ENCODE data around the gene CUEDC2.
A peak's percentile ranks its signal among the peaks of the same experiment; 100 is the strongest.

Gene CUEDC2

DNA sequence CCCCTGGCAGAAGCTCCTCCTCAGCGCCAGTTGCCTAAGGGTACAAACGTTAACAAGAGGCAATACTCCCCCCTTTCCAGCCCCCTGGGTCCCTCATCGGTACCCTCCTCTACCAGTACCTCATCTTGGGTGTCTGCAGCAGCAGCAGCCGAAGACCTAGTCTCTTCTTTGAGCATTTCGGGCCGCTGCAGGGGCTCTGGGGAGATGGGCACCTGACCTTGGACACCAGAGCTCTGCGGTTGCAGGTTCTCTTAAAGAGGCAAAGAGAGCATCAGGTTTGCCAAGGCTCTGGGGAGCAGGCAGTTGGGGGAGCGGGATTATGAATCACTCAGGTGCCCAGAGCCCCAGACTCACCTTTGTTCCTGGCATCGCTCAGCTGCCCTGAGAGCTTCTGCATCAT, 8.2 kb downstream of the CUEDC2 start:
- DNase-seq, result no peak

DNA sequence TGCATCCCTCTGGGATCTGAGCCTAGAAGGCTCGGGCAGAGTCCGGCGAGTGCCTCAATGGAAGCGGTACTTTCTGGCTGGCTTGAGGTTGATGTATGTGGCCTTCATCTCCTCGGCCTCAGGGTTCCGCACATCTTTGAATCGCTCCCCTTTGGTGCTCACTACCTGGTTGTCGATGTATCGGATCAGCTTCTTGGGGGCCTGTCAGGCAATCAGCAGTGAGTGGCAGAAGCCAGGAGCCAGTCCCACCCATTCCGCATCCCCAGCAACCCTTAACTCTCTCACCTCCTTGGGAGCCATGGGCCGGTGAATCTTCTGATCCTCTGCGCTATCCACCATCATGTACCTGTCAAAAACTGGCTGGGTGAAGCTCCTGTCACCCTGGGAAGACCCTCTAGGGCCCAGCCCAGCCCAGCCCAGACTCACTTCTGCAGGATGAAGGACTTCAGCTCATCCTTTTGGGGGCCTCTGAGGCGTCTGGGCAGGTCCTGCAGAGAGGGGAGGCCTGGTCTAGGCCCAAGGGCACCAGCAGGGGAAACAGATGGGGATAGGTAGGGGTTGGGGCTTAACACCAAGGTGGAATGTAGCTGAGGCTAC, 8.9 kb downstream of the CUEDC2 start:
- DNase-seq, result no peak

DNA sequence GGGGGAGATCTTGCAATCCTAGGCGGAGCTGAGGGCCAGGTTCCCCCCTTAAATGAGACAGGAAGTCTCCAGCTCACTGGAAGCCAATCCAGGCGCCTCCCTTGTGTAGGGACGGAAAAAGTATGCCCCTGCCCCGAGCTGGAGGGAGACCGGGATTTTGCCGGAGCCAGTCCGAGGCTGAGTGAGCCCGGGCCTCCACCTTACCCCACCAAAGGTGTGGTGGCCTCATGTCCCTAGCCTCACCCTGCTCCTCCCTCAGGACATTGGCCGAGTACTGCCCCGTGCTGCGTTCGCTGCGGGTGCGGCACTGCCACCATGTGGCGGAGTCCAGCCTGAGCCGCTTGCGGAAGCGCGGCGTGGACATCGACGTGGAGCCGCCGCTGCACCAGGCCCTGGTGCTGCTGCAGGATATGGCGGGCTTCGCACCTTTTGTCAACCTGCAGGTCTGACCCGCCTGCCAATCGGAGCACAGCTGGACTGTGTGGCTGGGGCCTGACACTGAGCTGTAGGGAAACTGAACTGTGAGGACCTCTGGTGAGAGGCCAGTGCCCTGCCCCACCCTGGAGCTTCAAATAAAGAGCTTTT, 9.7 kb downstream of the CUEDC2 start:
- no peak for DNase-seq

DNA sequence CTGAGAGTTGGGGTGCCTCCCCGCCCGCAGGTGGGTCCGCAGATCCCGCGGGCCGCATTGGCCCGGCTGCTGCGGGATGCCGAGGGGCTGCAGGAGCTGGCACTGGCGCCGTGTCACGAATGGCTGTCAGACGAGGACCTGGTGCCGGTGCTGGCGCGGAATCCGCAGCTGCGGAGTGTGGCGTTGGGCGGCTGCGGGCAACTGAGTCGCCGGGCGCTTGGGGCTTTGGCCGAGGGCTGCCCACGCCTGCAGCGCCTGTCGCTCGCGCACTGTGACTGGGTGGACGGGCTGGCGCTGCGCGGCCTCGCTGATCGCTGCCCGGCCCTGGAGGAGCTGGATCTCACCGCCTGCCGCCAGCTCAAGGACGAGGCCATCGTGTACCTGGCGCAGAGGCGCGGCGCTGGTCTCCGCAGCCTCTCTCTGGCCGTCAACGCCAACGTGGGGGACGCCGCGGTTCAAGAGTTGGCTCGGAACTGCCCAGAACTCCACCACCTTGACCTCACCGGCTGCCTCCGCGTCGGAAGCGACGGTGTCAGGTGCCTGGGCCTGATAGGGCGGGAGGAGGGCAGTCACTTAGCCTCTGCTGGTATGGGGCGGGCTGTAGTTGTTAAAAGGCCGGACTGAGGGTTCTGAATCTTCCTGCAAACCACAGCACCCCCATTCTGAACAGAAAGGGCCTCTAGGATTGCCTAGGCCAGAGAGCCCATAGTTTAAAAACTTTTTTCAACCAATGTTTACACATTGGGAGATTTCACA, 10.4 kb downstream of the CUEDC2 start:
- DNase-seq, result no peak

DNA sequence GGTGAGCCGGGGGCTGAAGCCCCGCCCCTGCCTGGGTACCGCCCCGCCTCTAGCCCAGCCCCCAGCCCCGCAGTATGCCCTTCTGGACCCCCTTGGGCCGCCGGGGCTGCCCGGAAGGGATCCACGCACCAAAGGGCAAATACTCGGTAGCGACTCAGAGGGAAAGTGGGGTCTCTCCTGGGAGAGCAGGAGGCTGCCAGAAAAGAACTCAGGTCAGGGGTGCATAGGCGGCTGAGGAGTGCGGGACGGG, 10.9 kb downstream of the CUEDC2 start:
- no peak for DNase-seq

DNA sequence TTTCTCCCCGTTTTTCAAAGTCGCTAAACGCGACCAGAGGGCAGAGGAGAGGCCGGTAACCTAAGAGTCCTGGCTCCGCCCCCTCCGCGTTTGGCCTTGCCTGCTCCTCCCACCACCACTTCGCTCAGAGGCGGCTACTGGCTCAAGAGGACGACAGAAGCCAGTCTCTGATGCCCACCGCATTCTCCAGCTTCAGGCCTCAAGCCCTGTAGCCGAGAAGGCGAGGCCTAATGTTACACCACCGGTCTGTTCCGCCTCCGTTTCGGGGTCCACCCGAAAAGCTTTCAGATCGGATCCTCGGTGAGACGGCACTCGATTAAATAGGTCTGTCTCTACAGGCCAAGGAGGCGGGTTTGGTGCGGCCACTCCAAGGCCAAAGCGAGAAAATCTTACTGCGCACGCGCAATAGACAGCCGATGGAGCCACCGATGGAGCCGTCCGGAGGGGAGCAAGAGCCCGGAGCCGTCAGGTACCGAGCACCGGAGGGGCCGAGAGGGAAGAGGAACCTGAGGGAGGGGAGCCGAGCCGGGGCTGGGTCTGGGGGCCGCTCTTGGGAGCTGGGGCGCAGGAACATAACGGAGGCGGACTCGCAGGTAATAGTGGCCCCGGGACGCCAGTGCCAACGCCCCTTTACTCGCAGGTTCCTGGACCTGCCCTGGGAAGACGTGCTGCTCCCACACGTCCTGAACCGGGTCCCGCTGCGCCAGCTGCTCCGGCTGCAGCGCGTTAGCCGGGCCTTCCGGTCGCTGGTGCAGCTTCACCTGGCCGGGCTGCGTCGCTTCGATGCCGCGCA, 11.5 kb downstream of the CUEDC2 start, which contains the start of gene FBXL15:
Gene FBXL15 (plus strand): TSS at position 123 of the 793 bp plus-strand sequence. CDS start 294 bp downstream, at position 417.
- peak; percentile 83 for DNase-seq

DNA sequence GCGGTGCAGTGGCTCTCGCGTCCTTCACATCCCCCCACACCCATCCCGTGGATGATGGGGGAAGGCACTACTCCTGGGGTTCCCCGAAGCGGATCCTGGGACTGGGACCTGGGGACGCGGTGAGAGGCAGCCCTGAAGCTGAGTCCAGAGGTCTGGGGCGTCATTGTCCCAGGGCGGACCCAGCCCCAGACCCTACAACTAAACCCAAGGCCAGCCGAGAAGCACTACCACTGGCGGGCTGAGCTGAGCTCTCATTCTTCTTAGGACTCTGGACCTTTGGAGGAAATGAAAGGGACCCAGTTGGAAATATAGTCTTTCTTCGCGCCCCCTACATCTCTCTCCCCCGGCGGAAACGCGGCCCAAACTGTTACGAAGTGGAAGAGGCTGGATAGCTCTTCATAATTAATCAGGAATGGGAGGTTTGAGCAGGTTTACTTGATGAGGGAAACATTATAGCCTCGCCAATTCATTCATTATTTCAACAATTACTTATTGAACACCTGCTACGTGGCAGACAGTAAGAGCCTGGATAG, 12.1 kb downstream of the CUEDC2 start:
- no peak for DNase-seq

DNA sequence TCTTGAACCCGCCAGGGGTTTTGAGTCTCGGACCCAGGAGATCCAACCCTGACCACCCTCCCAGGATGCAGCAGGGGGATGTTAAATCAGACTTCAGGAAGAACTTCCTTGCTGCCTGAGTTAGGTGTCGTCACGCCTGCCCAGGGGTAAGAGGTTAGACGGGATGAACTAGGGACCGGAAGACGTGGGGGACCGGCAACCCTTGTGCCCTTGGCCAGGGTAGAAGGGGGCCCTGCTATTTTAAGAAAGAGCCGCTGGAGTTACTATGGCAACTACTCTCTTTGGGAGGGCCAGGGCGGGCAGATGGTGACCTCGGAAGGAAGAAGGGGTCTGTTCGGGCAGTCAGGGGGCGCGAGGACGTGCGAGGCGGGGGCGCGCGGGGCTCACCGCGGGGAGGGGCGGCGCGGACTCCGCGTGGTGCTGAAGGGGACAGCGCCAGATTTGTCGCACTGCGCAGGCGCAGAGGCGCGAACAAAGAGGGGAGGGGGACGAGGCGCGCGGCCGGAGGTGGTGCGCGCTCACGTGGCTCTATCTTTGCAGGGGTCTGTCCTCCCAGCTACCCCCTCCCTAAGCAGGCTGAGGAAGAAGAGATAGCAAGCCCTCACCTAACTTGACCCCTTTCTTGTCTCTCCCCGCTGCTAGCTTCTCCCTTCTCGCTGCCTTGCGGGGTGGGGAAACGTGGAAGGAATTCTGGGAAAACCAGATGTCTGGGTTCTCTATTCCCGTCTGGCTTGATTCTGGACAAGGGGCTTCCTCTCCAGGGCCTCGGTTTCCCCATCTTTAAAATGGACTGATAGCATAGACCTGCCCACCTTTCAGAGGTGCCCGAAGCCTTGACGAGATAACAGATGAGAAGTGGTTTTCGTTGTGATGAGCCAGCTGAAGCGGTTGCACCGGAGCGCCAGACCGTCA, 12.8 kb downstream of the CUEDC2 start:
- peak; percentile 75 for DNase-seq

DNA sequence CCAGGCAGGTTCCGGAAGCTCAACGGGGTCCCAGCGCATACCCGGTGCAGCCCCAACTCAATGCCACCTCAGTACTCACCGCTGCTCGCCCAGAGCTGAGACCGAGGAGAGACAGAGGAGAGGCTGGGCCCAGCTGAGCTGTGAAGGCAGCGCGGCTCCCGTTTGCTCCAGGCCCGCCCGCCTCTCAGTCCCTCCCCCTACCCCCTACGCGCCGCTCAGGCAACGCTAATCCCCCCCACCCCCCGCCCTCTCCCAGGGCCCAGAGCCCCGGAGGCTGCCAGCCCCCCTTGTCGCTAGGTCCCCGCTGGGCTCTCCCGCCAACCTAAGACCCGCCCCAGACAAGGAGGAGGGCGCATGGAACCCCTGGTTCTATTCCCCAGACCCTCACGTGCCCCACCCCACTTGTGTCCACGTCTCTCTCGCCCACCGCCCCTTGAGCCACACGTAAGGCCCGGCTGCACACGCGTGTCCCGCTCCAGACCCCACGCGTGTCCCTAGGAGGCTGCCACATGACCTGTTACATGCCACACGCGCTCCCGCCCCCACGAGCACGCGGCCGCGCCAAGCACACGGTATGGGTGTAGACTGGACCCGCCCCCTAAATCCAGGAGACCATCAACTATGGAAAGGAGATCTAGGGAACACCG, 13.6 kb downstream of the CUEDC2 start, which contains the start of gene PSD:
Gene PSD (minus strand): TSS at position 164 of the 647 bp plus-strand sequence. CDS start 1,747 bp downstream, outside the sequence.
- DNase-seq, result peak; percentile 75

DNA sequence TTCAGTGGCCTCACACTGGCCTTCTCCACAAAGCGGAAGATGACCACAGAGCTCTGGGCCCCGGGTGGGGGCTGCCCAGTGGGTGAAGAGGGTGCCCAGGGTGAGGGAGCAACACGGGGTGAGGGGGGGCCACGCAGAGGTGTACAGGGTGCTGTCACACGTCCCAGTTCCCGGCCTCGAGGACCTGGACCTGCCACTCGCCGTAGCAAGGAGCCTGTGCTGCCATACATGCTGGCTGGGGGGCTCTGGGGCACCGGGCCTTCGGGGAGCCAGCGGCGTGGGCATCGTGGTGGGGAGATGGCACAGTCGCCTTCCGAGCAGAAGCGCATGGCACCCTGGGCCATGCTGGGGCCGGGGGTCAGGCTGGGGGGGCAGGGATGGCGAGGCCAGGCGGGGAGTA, 15.7 kb downstream of the CUEDC2 start:
- no peak for DNase-seq

DNA sequence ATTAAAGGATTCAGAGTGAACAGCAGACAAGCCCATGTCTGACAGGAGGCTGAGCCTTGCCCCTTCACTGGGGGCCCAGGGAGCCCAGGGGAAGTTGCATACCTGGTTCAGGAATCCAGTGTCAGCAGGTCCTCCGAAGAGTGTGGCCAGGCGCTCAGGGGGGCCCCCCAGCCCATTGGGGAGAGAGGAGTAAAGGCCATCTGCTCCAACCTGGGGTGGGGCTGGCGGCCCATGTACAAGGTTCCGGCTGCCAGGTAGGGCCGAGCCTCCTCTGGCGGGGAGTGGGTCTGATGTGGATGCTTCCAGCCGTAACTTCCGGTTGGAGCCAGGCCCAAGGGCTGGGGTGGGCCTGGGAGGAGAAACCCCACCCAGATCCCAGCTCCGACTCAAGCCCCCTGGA, 16.1 kb downstream of the CUEDC2 start:
- no peak for DNase-seq

DNA sequence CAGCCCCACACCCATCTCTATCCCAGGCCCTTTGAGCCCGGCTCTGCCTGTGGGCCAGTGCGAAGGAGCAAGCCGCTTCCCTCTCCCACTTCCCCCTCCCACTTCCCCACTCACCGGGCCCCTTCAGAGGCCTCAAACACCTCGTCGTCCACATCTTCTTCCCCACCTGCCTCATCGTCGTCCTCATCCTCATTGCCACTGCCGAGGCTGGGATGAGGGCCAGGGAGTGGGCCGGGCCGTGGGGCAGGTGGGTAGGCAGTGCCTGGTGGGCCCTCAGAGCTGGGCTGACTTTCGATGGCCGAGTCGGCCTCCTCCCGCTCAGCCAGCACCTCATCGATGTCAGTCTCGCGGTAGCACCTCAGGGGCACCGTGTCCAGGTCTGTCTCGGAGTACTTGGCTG, 17.6 kb downstream of the CUEDC2 start:
- DNase-seq, result no peak

DNA sequence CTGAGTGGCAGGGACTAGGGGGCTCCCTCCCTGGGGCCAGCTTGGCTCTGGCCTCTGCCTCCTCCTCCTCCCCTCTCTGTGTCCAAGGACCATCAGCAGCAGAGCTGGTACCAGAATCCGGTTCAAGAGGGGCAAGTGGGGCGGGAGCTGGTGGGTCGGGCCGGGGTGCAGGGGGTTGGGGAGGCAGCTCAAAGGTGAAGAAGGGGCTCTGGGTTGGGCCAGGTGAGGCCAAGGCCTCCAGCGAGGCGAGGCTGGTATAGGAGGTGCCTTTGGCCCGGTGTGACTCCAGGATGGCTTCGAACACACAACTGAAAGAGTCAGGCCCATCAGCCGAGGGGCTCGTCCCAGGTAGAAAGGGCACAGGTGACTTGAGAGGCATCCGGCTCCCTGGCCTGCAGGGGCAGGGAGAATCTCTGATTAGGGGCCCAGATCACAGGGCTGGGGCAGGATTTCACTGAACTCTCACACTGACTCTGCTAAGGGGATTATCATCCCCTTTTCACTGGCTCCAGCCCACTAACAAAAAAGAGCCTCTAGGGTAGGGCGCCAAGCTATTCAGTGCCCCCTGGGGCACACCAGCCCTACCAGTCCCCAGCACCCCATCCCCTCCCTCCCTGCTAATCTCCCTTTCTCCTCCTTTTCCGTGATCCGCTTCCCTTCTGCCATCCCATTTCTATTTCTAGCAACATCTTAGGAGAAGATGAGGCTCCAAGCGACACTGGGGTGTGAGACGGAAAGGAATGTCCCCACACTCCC, 18.4 kb downstream of the CUEDC2 start:
- no peak for DNase-seq

DNA sequence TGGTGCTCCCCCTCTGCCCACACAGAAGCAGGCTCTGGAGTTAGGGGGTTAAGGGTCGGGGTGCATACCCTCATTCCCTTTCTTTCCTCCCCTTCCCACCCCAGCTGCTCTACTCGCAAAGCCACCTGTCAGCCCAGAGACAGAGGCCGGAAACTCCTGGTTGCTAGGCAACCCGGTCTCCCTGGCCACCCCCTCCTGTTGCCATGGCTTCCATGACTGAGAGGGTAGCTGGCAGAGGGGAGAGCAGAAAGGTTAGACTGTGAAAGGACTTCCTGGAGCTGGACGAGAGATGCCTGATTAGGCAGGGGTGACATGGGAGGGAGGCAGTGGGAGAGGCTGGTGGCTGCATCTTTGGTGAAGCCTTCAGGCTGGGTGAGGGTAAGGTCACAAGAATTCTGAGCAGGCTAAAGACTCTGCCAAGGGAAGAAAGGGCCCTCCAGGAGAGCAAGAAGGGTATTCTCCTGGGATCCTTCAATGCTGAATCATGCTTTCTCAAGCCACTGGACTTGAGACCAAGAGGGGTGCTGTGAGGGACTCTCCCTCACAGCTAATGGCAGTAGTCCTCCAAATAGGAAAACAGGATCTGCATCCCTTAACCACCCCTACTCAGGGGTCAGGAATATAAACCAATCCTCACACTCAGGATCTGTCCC, 19.2 kb downstream of the CUEDC2 start:
- DNase-seq, result peak; percentile 48

DNA sequence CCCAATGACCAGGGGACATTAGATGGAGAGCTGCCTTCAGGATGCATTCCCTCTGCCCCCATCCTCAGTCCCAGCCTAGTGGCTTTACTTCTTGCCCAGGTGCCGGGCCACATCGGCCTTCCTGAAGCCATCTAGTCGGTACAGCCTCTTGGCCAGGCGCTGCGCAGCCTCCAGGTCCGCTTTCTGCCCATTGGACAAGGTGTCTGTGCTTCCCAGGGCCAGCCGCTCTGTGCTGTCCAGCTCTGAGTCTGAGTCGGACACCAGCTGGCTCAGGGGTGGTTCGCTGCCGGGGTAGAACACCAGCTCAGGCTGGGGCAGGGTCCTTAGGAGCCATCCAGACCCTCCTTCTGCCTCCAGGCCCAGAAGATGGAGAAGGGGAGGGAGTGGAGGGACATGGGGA, 20.1 kb downstream of the CUEDC2 start:
- DNase-seq, result no peak

DNA sequence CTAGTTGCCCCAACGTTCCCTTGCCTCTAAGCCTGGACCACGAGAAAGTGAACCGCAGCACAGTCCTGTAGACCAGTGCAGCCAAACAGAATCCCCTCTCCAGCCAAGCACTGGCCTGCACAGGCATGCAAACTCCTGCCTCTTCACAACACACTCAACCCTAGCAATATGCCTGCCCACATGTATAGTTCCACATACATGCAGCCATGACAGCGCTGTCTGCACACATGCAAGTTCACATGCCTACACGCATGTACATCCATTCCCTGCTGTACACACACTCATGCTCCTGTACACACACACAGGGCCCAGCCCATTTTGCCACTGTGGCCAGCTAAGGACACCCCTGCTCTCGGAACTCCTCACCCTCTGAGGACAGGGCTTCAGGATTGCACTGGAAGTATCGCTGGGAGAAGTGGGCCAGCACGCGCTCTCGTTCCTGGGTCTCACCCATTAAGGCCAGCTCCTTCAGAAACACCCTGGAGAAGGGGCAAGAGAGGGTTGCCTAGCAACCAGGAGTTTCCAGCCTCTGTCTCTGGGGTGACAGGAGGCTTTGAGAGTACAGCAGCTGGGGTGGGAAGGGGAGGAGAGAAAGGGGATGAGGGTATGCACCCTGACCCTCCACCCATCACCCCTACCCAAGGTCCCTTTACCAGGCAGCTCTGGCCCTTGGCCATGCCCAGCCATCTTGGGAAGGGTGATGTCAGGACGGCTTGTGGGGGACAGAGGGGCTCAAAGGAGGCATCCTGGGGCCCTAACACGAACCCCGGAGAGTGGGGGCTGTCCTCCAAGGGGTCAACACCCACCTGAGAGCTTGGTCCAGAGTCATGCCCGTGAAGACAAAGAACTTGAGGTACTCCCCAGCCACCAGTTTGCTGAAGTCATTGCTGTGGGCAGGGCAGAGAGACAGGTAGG, 20.8 kb downstream of the CUEDC2 start:
- DNase-seq, result no peak

DNA sequence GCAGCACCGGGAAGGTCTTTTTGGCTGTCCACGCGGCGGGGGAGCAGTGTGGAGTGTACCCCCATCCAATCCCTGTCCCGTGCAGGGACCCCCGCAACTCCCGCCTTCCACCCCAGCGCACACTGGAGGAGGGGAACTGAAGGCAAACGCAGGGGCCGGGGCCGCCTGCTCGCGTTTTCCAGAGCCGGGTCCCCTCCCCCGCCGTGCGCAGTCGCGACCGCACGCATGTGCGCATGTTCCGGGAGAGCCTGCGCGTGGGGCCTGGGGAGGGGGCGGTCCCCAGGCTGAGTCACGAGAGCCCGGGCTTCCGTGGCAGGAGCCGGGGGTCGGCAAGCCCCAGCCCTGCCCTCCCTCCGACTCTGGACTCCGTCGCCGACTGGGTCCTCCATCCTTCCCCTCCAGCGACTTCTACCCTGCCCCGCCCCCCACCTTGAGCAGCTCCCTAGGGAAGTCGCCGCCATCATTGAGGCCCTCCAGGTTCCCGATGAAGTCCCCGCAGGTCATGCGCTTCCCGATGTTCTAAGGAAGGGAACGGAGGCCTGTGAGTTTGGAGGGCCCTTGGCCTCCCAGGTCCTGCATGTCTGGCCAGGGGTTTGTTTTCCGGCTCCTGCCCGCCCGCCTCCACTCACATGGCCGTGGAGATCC, 21.8 kb downstream of the CUEDC2 start:
- no peak for DNase-seq

DNA sequence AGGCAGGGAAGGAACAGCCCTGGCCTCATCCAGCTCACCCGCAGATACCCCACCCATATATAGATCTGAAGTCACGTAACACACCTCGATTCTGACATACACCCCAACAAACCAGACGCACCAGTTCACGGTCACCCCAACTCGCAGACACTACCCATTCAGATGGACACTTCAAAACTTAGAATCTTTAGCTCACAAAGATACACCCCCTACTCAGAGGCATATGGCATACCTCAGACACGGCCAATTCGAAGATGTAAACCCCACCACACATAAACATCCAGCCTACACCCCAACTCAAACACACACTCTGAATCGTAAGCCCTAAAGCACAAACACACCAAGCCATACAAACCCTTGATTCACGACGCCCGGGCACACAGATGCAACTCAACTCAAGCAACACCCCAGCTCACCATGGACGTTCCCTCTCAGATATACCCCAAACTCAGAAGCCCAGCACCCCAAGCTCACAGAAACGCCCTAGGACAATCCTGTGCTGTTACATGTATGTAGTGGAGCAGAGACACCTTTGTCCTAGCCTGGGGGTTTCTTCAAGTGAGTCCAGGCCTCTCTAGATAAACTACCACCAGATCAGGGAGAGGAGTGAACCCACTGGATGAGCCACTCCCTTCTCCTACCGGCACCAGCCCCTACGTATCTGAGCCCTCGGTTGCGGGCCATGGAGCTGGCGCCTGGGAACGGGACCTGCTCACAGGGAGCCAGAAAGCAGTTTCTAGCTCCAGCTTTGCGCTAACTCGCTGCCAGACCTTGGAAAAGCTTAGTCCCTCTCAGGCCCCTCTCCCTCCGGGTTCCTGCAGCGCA, 22.6 kb downstream of the CUEDC2 start:
- DNase-seq, result no peak
